Loucy (cell line): ENCODE results near the gene ENTPD7.

ENCODE experiments used
- H2AFZ ChIP-seq: fragments of 200-600 bp; sonication (generic); 2 replicates; pipeline ENCODE4 v1.6.0; 2016; ENCODE audit warnings: antibody characterized with exemption, mild to moderate bottlenecking, low read length, moderate library complexity
- H3F3A ChIP-seq: fragments of 200-600 bp; 2 replicates; pipeline ENCODE4 v1.6.0; 2016; ENCODE audit warnings: antibody characterized with exemption, low read depth, mild to moderate bottlenecking
- H3K27me3 ChIP-seq: fragments of 200-600 bp; sonication (generic); 2 replicates; pipeline ENCODE4 v1.6.1; 2014; ENCODE audit warnings: low read length, mild to moderate bottlenecking; ENCODE audit not compliant: insufficient read depth, poor library complexity, severe bottlenecking
- H3K36me3 ChIP-seq: fragments of 200-600 bp; sonication (generic); 2 replicates; pipeline ENCODE4 v1.6.1; 2016; ENCODE audit warnings: low read length; ENCODE audit not compliant: insufficient read depth
- H3K4me1 ChIP-seq: fragments of 200-600 bp; sonication (generic); 2 replicates; pipeline ENCODE4 v1.5.1; 2014; ENCODE audit warnings: low read length, mild to moderate bottlenecking; ENCODE audit not compliant: insufficient read depth, poor library complexity, severe bottlenecking
- H3K4me2 ChIP-seq: fragments of 200-600 bp; sonication (generic); 2 replicates; pipeline ENCODE4 v1.6.0; 2014; ENCODE audit warnings: antibody characterized with exemption, low read length, low read depth, mild to moderate bottlenecking; ENCODE audit not compliant: poor library complexity, severe bottlenecking
- H3K4me3 ChIP-seq: fragments of 200-600 bp; sonication (generic); 2 replicates; pipeline ENCODE4 v1.5.1; 2014; ENCODE audit warnings: low read length, mild to moderate bottlenecking, mixed read lengths; ENCODE audit not compliant: poor library complexity, severe bottlenecking
- H3K79me2 ChIP-seq: fragments of 200-600 bp; sonication (generic); 2 replicates; pipeline ENCODE4 v1.6.1; 2014; ENCODE audit warnings: low read length; ENCODE audit not compliant: insufficient read depth
- H3K9ac ChIP-seq: fragments of 200-600 bp; sonication (generic); 2 replicates; pipeline ENCODE4 v1.6.0; 2014; ENCODE audit warnings: mild to moderate bottlenecking, low read depth, low read length, moderate library complexity; ENCODE audit not compliant: poor library complexity, severe bottlenecking
- H3K9me2 ChIP-seq: fragments of 200-600 bp; sonication (generic); replicated peaks from 2 replicates; pipeline ENCODE4 v1.6.1; 2016; ENCODE audit warnings: low read depth, low read length, mixed read lengths
- H3K9me3 ChIP-seq: fragments of 200-600 bp; sonication (generic); 2 replicates; pipeline ENCODE4 v1.6.1; 2014; ENCODE audit warnings: mild to moderate bottlenecking, antibody characterized with exemption, low read length, low read depth; ENCODE audit not compliant: insufficient read depth
- H4K20me1 ChIP-seq: fragments of 200-600 bp; sonication (generic); 2 replicates; pipeline ENCODE4 v1.6.0; 2014; ENCODE audit warnings: antibody characterized with exemption, low read length, mild to moderate bottlenecking; ENCODE audit not compliant: insufficient read depth, poor library complexity, severe bottlenecking
- CTCF ChIP-seq: fragments of 200-600 bp; sonication (generic); conservative IDR thresholded peaks from 2 replicates; pipeline ENCODE4 v1.5.1; 2014; ENCODE audit warnings: mild to moderate bottlenecking, antibody characterized with exemption, low read length
- EZH2phosphoT487 ChIP-seq: fragments of 200-600 bp; IDR thresholded peaks from 2 replicates; pipeline ENCODE4 v1.6.1; 2018; ENCODE audit warnings: antibody characterized with exemption, mild to moderate bottlenecking, moderate library complexity, borderline replicate concordance

The ENTPD7 gene

GRCh38 chr10:99659868-99660366, 608 bp downstream of the ENTPD7 start:
- H3K4me3 ChIP-seq, result peak overlapping the region; percentile 85
- H3F3A ChIP-seq, result peaks cover 5% of the 10 kb centered on the region; the same call in 1 of the 2 replicates
- peaks cover 23% of the 10 kb centered on the region for H3K4me1 ChIP-seq
- H3K9me3 ChIP-seq, result no peaks in the 10 kb centered on the region
- no peaks in the 10 kb centered on the region for H3K36me3 ChIP-seq
- H4K20me1 ChIP-seq, result no peaks in the 10 kb centered on the region
- no peaks in the 10 kb centered on the region for H3K79me2 ChIP-seq
- TF ChIP-seq CTCF, result no peak
- TF ChIP-seq EZH2phosphoT487, result no peak
- H3K4me2 ChIP-seq, result peak overlapping the region; percentile 88
- H3K27me3 ChIP-seq, result peaks cover 3% of the 10 kb centered on the region
- no peaks in the 10 kb centered on the region for H3K9me2 ChIP-seq
- peak overlapping the region; percentile 75 for H3K9ac ChIP-seq
- peak overlapping the region; percentile 93 for H2AFZ ChIP-seq

- H3K4me1 ChIP-seq, result peaks cover 23% of the 10 kb centered on the region
- no peaks in the 10 kb centered on the region for H3K9me2 ChIP-seq
- H3K4me3 ChIP-seq, result no peak overlapping the region
- peaks cover 5% of the 10 kb centered on the region; the same call in 1 of the 2 replicates for H3F3A ChIP-seq
- H3K36me3 ChIP-seq, result no peaks in the 10 kb centered on the region
- no peaks in the 10 kb centered on the region for H4K20me1 ChIP-seq
- H3K9ac ChIP-seq, result no peak overlapping the region
- H3K9me3 ChIP-seq, result no peaks in the 10 kb centered on the region
- no peak for TF ChIP-seq EZH2phosphoT487
- TF ChIP-seq CTCF, result no peak
- H3K79me2 ChIP-seq, result no peaks in the 10 kb centered on the region
- H3K4me2 ChIP-seq, result peak overlapping the region; percentile 88
- H2AFZ ChIP-seq, result no peak overlapping the region
- peaks cover 3% of the 10 kb centered on the region for H3K27me3 ChIP-seq
Measured at GRCh38 chr10:99660662-99661376, 1.5 kb downstream of the ENTPD7 start.

- TF ChIP-seq EZH2phosphoT487 (no peak), CTCF (no peak)
- Histone ChIP-seq H3K9ac (no peak overlapping the region), H3K9me2 (no peaks in the 10 kb centered on the region), H2AFZ (no peak overlapping the region), H4K20me1 (no peaks in the 10 kb centered on the region), H3K4me1 (peaks cover 23% of the 10 kb centered on the region), H3K9me3 (no peaks in the 10 kb centered on the region), H3K36me3 (no peaks in the 10 kb centered on the region), H3K4me2 (peak overlapping the region; percentile 15), H3F3A (peaks cover 5% of the 10 kb centered on the region; the same call in 1 of the 2 replicates), H3K4me3 (no peak overlapping the region), H3K27me3 (peaks cover 3% of the 10 kb centered on the region), H3K79me2 (no peaks in the 10 kb centered on the region)
Measured at GRCh38 chr10:99661377-99661763, 2.1 kb downstream of the ENTPD7 start.
